C4-2B (cell line): ENCODE results near the gene RIMKLB.

ENCODE experiments used
- ZFX ChIP-seq: fragments of 450-650 bp; IDR thresholded peaks from 2 replicates; pipeline ENCODE4 v1.6.1; 2017
- TF ChIP-seq, protein P1 (sequence below): fragments of 450-650 bp; conservative IDR thresholded peaks from 2 replicates; pipeline ENCODE4 v1.5.1; 2017; ENCODE audit warnings: mild to moderate bottlenecking

DNA sequence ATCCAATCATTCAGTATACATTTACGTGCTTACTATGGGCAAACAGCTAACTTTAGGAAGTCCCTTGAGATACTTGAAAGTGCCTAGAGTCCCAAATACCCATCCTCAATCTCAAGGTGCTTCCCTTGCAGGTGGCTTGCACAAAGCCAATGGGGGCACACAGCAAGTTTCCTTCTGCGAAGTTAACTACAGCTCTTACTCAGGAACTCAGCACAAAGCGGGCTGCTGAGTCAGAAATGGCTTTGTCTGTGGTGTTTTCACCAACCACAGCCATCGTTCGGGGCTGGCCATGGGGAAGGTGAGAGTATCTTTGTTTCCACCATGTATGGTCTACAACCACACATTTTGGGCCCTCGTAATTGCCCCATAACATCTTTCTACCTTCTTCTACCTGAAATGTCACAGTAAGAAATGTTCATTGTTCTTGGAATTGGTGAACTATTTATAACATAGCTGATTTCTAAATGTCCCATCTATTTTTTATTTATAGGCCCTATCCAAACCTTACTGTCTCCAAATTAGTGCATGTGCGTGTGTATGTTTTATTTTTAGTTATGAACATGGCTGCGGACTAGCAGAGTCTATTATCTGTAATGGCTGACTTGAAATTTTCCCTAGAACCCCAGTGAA is 49.1 kb upstream of the RIMKLB start:
- TF ChIP-seq, protein P1, sequence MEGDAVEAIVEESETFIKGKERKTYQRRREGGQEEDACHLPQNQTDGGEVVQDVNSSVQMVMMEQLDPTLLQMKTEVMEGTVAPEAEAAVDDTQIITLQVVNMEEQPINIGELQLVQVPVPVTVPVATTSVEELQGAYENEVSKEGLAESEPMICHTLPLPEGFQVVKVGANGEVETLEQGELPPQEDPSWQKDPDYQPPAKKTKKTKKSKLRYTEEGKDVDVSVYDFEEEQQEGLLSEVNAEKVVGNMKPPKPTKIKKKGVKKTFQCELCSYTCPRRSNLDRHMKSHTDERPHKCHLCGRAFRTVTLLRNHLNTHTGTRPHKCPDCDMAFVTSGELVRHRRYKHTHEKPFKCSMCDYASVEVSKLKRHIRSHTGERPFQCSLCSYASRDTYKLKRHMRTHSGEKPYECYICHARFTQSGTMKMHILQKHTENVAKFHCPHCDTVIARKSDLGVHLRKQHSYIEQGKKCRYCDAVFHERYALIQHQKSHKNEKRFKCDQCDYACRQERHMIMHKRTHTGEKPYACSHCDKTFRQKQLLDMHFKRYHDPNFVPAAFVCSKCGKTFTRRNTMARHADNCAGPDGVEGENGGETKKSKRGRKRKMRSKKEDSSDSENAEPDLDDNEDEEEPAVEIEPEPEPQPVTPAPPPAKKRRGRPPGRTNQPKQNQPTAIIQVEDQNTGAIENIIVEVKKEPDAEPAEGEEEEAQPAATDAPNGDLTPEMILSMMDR = no peak
- no peak for TF ChIP-seq ZFX
